Esophagus squamous epithelium (tissue), 5 donors: ENCODE measurements around the gene NOL12. TPM values are rescaled to one million over a fixed set of nuclear protein-coding genes. Genes with fewer than 3 reads are reported as not detected.

Source experiments
- DNase-seq: peaks from one replicate; lab custom pipeline; 2025; lab: John Stamatoyannopoulos, UW
- H3K27ac ChIP-seq, 4 donors: fragments of 200-600 bp; sonication (generic); one replicate each; pipeline ENCODE4 v1.5.1; 2016 to 2019; ENCODE audit warnings: mild to moderate bottlenecking in 1 of 4
- H3K27me3 ChIP-seq, 4 donors: fragments of 200-600 bp; sonication (generic); 1 replicate in 3 of 4; 2 replicates in 1 of 4; pipeline versions ENCODE4 v1.5.1 to v1.6.0; 2017 to 2021; ENCODE audit warnings: antibody characterized with exemption in 1 of 4
- H3K36me3 ChIP-seq, 3 donors: fragments of 200-600 bp; sonication (generic); one replicate each; pipeline ENCODE4 v1.5.1; 2016 to 2019
- H3K4me1 ChIP-seq, 3 donors: fragments of 200-600 bp; sonication (generic); one replicate each; pipeline ENCODE4 v1.5.1; 2017 to 2019
- H3K4me3 ChIP-seq, 4 donors: fragments of 200-600 bp; sonication (generic); 1 replicate in 3 of 4; 2 replicates in 1 of 4; pipeline ENCODE4 v1.5.1; 2016 to 2019; ENCODE audit warnings: mild to moderate bottlenecking in 2 of 4, moderate library complexity in 1 of 4
- H3K9me3 ChIP-seq, 3 donors: fragments of 200-600 bp; sonication (generic); one replicate each; pipeline ENCODE4 v1.5.1; 2016 to 2019
- POLR2A ChIP-seq, 4 donors: fragments of 450-650 bp; IDR thresholded peaks; one replicate each; pipeline ENCODE4 v1.6.1; 2017; ENCODE audit warnings: antibody characterized with exemption in 4 of 4, mild to moderate bottlenecking in 4 of 4, moderate library complexity in 3 of 4
- WGBS, 2 donors: methylation state at CpG; one replicate each; pipeline ENCODE4 v1.1.5; 2018; 5-methylcytosine and 5-hydroxymethylcytosine counted together
- intact Hi-C: fragments of 100-400 bp; cut with DNase I; formaldehyde crosslinking; loops from one replicate; pipeline ENCODE4 v1.15.0; 2022
- total RNA-seq, 4 donors: library from RNA; depleted of rRNA; stranded (reverse); fragments of >200 nt; gene quantifications; one replicate each; pipeline ENCODE4 v1.1.0, GENCODE V29; 2016
- TF ChIP-seq, protein P1 (sequence below), 6 experiments: fragments of 450-650 bp in 4 of 6; fragments of 200-600 bp in 2 of 6; sonication (generic) in 2 of 6; IDR thresholded peaks; one replicate each; pipeline ENCODE4 v1.5.1; 2016 to 2019; ENCODE audit warnings: antibody characterized with exemption in 6 of 6, mild to moderate bottlenecking in 4 of 6, moderate library complexity in 4 of 6
- donor health status: DM: yes; HTN: yes; CAD: no.

Gene NOL12
- total RNA-seq, 4 donors from 2014 or later, result 34.3 to 44.5 (median 40.8) TPM

GRCh38 chr22:37732699-37733607 lies 46.8 kb downstream of the NOL12 start:
- Histone ChIP-seq H3K9me3 (no peaks in the 10 kb centered on the region), H3K4me3 (no peak overlapping the region), H3K27ac (no peak overlapping the region), H3K36me3 (no peaks in the 10 kb centered on the region), H3K27me3 (no peaks in the 10 kb centered on the region), H3K4me1 (peaks cover 0 to 15% (median 5%) of the 10 kb centered on the region in 3 donors)
- no peak for DNase-seq
- intact Hi-C loops, result no loop called here
- 76 to 82% methylated on average over 15 to 18 of the region's 19 CpGs for WGBS, 2 donors
- TF ChIP-seq, protein P1, sequence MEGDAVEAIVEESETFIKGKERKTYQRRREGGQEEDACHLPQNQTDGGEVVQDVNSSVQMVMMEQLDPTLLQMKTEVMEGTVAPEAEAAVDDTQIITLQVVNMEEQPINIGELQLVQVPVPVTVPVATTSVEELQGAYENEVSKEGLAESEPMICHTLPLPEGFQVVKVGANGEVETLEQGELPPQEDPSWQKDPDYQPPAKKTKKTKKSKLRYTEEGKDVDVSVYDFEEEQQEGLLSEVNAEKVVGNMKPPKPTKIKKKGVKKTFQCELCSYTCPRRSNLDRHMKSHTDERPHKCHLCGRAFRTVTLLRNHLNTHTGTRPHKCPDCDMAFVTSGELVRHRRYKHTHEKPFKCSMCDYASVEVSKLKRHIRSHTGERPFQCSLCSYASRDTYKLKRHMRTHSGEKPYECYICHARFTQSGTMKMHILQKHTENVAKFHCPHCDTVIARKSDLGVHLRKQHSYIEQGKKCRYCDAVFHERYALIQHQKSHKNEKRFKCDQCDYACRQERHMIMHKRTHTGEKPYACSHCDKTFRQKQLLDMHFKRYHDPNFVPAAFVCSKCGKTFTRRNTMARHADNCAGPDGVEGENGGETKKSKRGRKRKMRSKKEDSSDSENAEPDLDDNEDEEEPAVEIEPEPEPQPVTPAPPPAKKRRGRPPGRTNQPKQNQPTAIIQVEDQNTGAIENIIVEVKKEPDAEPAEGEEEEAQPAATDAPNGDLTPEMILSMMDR (IDR thresholded peaks at IDR 0.05), result no peak
- TF ChIP-seq POLR2A (IDR thresholded peaks at IDR 0.05), result no peak

DNA sequence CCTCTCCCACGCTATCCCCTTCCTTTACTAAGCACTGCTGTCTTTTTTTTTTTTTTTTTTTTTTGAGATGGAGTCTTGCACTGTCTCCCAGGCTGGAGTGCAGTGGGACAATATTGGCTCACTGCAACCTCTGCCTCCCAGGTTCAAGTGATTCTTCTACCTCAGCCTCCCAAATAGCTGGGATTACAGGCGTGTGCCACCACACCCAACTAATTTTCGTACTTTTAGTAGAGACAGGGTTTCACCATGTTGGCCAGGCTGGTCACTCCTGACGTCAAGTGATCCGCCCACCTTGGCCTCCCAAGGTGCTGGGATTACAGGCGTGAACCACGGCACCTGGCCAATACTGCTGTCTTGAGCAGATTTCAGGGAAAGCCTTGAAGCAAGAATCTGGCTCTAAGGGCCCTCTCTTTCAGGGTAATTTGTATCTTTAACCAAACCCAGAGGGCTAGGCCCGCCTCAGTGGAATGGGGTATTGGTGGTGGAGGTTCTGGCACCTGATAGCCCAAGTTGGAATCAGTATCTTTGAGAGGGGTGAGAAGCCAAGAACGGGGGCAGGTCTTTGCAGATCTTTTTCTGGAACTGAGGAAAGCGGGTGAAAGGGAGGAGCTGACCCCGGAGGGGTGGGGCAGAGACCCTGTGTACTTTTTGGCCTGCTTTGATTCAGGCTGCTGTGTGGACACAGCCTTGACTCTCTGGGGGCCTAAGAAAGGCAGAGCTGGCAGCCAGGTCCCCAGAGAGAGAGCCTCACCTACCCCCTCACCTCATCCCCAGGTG lies 47.7 kb downstream of the NOL12 start:
- intact Hi-C loops, result no loop called here
- Histone ChIP-seq H3K27ac (no peak overlapping the region), H3K9me3 (no peaks in the 10 kb centered on the region), H3K36me3 (no peaks in the 10 kb centered on the region), H3K4me3 (no peak overlapping the region), H3K4me1 (peaks cover 0 to 7% (median 0%) of the 10 kb centered on the region in 3 donors), H3K27me3 (no peaks in the 10 kb centered on the region)
- no peak for DNase-seq
- 69 to 83% methylated on average over 6 to 7 of the region's 11 CpGs for WGBS, 2 donors
- TF ChIP-seq, protein P1 (IDR thresholded peaks at IDR 0.05), result no peak
- TF ChIP-seq POLR2A (IDR thresholded peaks at IDR 0.05), result no peak

DNA sequence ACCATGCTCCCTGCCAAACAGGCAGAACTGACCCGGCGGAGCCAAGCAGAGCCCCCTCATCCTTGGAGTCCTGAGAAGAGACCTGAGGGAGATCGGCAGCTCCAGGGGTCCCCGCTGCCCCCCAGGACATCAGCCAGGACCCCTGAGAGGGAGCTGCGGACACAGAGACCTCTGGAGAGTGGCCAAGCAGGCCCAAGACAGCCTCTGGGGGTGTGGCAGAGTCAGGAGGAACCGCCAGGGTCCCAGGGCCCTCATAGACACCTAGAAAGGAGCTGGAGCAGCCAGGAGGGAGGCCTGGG lies 48.2 kb downstream of the NOL12 start:
- 75% methylated on average over 6 of the region's 6 CpGs; no CpG with 5 or more reads in 1 of the 2 donors for WGBS, 2 donors
- Histone ChIP-seq H3K27me3 (no peaks in the 10 kb centered on the region), H3K36me3 (no peaks in the 10 kb centered on the region), H3K27ac (no peak overlapping the region), H3K4me3 (no peak overlapping the region), H3K9me3 (no peaks in the 10 kb centered on the region), H3K4me1 (peaks cover 0 to 12% (median 0%) of the 10 kb centered on the region in 3 donors)
- DNase-seq, result no peak
- intact Hi-C loops, result no loop called here
- no peak for TF ChIP-seq POLR2A (IDR thresholded peaks at IDR 0.05)
- TF ChIP-seq, protein P1 (IDR thresholded peaks at IDR 0.05), result no peak

- TF ChIP-seq, protein P1 (IDR thresholded peaks at IDR 0.05), result peak in 2 of 6 experiments; percentile 6 to 12
- TF ChIP-seq POLR2A (IDR thresholded peaks at IDR 0.05), result no peak
- Histone ChIP-seq H3K9me3 (no peaks in the 10 kb centered on the region), H3K27me3 (no peaks in the 10 kb centered on the region), H3K4me1 (peaks cover 0 to 18% (median 0%) of the 10 kb centered on the region in 3 donors), H3K4me3 (no peak overlapping the region), H3K27ac (peak overlapping the region in 1 of 4 donors; percentile 7), H3K36me3 (no peaks in the 10 kb centered on the region)
- no CpG with 5 or more reads among the region's 16 CpGs for WGBS, 2 donors
- intact Hi-C loops, result no loop called here
- no peak for DNase-seq
Observed at GRCh38 chr22:37734964-37735451, 48.9 kb downstream of the NOL12 start.
